CMK (cell line): ENCODE results near the gene RPL9.
"Not testable (repeated sequence)": the region's sequence is repeated elsewhere in the genome, so short reads cannot be mapped to it uniquely, and the experiment has no call there.

Experiments used
- DNase-seq: peaks from one replicate; pipeline ENCODE4 v3.0.0-alpha.2; 2010; ENCODE audit warnings: low read depth

Gene RPL9

DNA sequence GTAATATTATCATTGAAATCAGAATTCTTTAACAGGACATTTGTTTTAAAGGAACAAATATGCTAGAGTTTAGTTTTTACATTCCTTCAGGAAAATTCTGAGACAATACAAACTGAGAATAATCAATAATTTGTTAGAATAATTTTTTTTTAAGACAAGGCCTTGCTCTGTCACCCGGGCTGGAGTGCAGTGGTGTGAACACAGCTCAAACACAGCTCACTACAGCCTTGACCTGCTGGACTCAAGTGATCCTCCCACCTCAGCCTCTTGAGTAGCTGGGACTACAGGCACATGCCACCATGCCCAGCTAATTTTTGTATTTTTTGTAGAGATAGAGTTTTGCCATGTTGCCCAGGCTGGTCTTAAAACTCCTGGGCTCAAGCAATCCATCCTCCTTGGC is 33.4 kb downstream of the RPL9 start:
- DNase-seq, result not testable (repeated sequence)

DNA sequence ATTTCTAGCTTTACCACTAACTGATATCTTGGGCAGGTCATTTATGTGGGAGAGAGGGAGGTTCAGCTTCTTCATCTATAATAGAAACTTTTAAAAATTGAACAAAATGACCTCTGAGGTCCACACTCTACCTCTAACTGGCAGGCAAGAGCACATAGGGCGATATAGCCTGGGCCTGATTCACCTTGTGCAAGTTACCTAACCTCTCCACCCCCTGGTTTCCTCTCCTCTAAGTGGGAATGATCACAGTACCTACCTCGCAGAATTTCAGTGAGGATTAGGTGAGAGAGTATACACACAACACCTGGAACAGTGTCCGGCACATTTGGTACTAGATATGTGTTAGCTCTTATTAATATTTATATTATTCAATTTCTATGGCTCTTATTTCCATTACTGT is 36.5 kb downstream of the RPL9 start:
- no peak for DNase-seq

- DNase-seq, result no peak
Observed at GRCh38 chr4:39415678-39416283, 42.9 kb downstream of the RPL9 start.

DNA sequence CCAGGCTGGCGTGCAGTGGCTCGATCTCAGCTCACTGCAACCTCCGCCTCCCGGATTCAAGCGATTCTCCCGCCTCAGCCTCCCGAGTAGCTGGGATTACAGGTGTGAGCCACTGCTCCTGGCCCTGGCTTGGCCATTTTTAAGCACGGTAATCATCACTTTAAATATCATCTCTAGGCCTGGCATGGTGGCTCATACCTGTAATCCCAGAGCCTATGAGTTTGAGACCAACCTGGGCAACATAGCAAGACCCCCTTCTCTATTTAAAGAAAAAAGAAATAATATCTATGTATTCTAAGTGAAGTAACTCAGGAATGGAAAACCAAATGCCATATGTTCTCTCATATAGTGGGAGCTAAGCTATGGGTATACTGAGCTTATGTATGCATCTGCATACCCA is 47.2 kb downstream of the RPL9 start:
- DNase-seq, result not testable (repeated sequence)

DNA sequence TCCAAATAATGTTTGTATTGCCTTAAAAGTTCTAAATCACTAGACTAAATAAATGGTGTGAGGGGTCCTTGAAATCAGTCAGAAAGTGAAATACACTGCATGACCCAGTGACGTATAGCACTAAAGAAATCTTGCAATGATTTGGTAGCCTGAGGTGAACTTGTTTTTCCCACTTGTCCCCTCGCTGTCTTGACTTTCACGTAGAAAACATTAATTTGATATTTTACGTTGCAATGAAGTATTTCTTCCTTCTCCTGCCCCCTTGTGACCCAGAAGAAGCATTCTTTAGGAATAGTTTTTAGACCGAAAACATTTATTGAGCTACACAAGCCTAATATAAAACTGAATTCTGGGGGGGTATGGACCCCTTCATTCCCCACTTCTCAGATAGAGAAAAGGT is 48.3 kb downstream of the RPL9 start:
- DNase-seq, result no peak

DNA sequence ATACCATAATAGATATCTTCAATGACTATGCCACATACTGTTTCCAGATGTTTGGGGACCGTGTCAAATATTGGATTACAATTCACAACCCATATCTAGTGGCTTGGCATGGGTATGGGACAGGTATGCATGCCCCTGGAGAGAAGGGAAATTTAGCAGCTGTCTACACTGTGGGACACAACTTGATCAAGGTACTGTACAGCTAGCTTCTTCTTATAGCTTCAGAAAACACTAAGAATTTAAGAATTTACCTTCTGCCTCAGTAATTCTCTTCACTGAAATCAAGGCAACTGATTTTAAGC is 51.2 kb downstream of the RPL9 start:
- no peak for DNase-seq

- no peak for DNase-seq
Observed at GRCh38 chr4:39406763-39407583, 51.7 kb downstream of the RPL9 start, which contains the start of gene KLB. TSS of gene KLB (plus strand) at chr4:39406930. CDS start at chr4:39406950, 20 bp downstream.
